Measurements from ENCODE around the gene SUPT20HL2. TPM values are rescaled to one million over a fixed set of nuclear protein-coding genes. Genes with fewer than 3 reads are reported as not detected.

SUPT20HL2 gene
- total and polyA plus RNA-seq, 2 experiments from 2014 or later: 0.08 TPM; not detected in 1

GRCh38 chrX:24276015-24276414, 37.9 kb downstream of the SUPT20HL2 start:
- no peak overlapping the region for H3K27ac ChIP-seq (ENCODE audit: low read depth)
- no peak overlapping the region for H2AFZ ChIP-seq
- no peaks in the 10 kb centered on the region for H3K79me2 ChIP-seq (replicated peaks; ENCODE audit: insufficient read depth)
- no peak for TF ChIP-seq POLR2AphosphoS5 (IDR thresholded peaks at IDR 0.05; ENCODE audit: low read depth)
- no peak for TF ChIP-seq CREB1 (CRISPR knock-in tag; IDR thresholded peaks at IDR 0.05; ENCODE audit: low read depth)
- no peak for TF ChIP-seq NANOG (IDR thresholded peaks at IDR 0.05; ENCODE audit: borderline replicate concordance)
- TF ChIP-seq EZH2phosphoT487 (IDR thresholded peaks at IDR 0.05; ENCODE audit: unreplicated experiment): no peak
- TF ChIP-seq CTCF (conservative IDR thresholded peaks at IDR 0.05; ENCODE audit: low read depth in 2 of 2): no peak
- no peak for TF ChIP-seq EZH2 (IDR thresholded peaks at IDR 0.05; ENCODE audit: low read depth, unreplicated experiment)
- no peak for TF ChIP-seq ZNF462 (CRISPR knock-in tag; IDR thresholded peaks at IDR 0.05)
- TF ChIP-seq STAT1 (IDR thresholded peaks at IDR 0.05; ENCODE audit: unreplicated experiment): no peak
- no peak for TF ChIP-seq ZNF114 (CRISPR knock-in tag; IDR thresholded peaks at IDR 0.05)
- TF ChIP-seq ZNF331 (CRISPR knock-in tag; IDR thresholded peaks at IDR 0.05; ENCODE audit: low read depth): no peak
- no peak for TF ChIP-seq REST (IDR thresholded peaks at IDR 0.05; ENCODE audit: unreplicated experiment)
- TF ChIP-seq ETS1 (IDR thresholded peaks at IDR 0.05): no peak
- TF ChIP-seq JUNB (IDR thresholded peaks at IDR 0.05; ENCODE audit: unreplicated experiment): no peak
- no peaks in the 10 kb centered on the region for H4K20me1 ChIP-seq (replicated peaks; ENCODE audit: insufficient read depth)
- no peaks in the 10 kb centered on the region for H3K27me3 Mint-ChIP-seq (ENCODE audit: insufficient read depth, low read depth, poor library complexity)
- H3K36me3 Mint-ChIP-seq (ENCODE audit: low read depth): no peaks in the 10 kb centered on the region
- no peaks in the 10 kb centered on the region for H3K27me3 ChIP-seq (ENCODE audit: insufficient read depth)
- ATAC-seq (no peak), DNase-seq (ENCODE audit: low spot score) (no peak)
- H3F3A ChIP-seq (replicated peaks; ENCODE audit: low read depth): no peaks in the 10 kb centered on the region
- no peaks in the 10 kb centered on the region for H3K4me1 ChIP-seq (ENCODE audit: insufficient read depth)
- no peaks in the 10 kb centered on the region for H3K9me3 Mint-ChIP-seq
- no peak overlapping the region for H3K27ac Mint-ChIP-seq
- H3K36me3 ChIP-seq (ENCODE audit: insufficient read depth): no peaks in the 10 kb centered on the region
- no peak overlapping the region for H3K4me2 ChIP-seq
- no peak overlapping the region for H3K4me3 ChIP-seq
- H3K4me3 Mint-ChIP-seq: no peak overlapping the region
- H3K9me2 ChIP-seq (ENCODE audit: insufficient read depth): no peaks in the 10 kb centered on the region
- H3K4me1 Mint-ChIP-seq: peaks cover 2% of the 10 kb centered on the region; the same call in 1 of the 3 replicates

All from GM23338 (cell line).